Right ventricle myocardium inferior (tissue), 1 donor: ENCODE results near the gene PRSS16. TPM values are rescaled to one million over a fixed set of nuclear protein-coding genes. Genes with fewer than 3 reads are reported as not detected.
"Not testable (repeated sequence)": the region's sequence is repeated elsewhere in the genome, so short reads cannot be mapped to it uniquely, and the experiment has no call there.

ENCODE experiments used
- ATAC-seq: fragments of 200-7000 bp; cut with Tn5 transposase; one replicate; pipeline ENCODE4 v1.9.1; 2020; ENCODE audit warnings: mild to moderate bottlenecking, moderate library complexity
- DNase-seq: peaks from one replicate; pipeline ENCODE4 v3.0.0; 2021; ENCODE audit errors: missing footprints
- intact Hi-C: fragments of 100-400 bp; cut with DNase I; formaldehyde crosslinking; loops from one replicate; pipeline ENCODE4 v1.11.0; 2022
- total RNA-seq: library from RNA; stranded (reverse); fragmentation: NEBNext Ultra II Directional; extraction: Animal tissue kit (Norgen Biotek cat#: 25700); gene quantifications from one replicate; pipeline ENCODE4 v1.2.1, GENCODE V29; 2021
- donor health status: DM: no; HTN: yes; CAD: no; lungs with severe emphysema.

Gene PRSS16
- total RNA-seq, 1 donor from 2014 or later, result 0.16 TPM

DNA sequence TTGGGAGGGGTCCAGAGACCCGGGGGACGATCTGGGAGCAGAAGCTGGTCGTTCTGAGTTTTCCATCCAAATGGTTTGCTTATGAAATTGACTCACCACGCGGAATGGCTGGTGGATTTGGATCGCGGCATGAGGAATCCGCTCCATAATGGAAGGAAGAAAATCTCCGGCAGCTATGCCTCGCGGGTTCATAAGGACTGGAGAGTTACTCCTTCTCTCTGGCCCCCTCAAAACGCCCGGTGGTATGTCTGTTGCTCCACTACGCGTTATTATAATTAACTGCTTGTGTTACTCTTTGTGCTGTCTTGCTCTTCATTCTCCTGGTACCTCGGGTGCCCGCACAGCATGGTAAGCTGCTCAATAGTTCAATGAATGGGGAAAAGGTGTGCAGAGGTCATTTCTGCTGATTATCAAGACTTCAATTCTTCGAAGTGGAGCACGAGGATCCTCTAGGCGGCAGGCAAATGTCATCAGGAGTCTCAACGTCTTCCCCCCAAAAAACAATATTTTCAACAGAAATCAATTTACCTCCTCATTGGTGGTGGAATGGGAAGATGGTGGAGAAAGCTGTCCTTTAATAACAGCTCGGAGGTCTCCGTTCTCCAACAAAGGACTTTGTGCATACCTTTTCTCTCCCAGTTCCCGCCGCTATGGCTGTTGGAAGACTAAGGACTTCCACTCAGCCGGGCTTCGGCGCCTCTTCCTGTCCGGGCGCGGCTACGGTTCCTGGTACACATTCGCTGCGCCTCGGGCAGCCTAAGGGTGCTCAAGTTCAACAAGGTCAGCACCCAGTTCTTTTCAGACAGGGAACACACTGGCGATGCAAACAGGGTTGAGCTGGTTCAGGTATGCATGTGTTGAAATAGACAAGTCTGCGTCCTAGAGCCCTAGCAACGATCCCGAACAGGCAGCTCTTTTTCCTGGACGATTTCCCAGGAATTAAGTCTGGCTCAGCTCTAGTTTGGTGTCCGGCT, 9.2 kb upstream of the PRSS16 start:
- DNase-seq (no peak), ATAC-seq (no peak)
- intact Hi-C loops, result no loop called here

DNA sequence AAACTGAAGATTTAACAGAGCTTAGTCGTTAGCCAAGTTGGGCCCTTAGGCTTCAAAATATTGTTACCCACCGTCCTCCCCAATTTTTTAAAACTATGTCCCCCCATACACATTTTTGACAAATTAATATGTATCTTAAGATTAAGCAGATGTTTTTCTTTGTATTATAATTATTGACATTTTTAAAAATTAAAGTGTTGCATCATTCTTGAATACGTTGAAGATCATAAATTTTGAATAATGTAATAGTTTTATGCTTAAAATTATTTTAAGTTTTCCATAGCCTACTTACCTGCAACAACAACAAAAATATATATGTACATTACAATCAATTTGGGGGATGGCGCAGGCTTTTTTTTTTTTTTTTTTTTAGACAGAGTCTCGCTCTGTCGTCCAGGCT, 8.2 kb upstream of the PRSS16 start:
- intact Hi-C loops, result no loop called here
- ATAC-seq (no peak), DNase-seq (no peak)

DNA sequence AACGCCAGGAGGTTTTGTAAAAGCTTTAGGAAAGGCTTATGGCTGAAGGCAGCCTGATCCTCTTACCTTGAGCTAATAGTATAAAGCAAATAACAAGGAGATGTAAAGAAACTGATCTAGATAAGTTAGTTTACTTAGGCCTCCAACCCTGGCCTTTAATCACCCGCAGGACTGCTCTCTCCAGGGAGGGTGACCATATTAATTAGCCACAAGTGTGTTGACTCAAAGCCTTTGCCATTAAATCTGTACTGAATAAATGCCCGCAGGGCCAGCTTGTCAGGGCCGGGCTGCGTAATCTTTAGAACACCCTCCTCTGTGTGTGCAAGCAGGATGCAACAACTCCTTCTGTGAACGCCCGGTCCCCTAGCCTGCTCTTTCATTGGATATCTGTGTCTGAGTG, 6.1 kb upstream of the PRSS16 start:
- intact Hi-C loops, result no loop called here
- ATAC-seq, result no peak
- DNase-seq, result no peak

DNA sequence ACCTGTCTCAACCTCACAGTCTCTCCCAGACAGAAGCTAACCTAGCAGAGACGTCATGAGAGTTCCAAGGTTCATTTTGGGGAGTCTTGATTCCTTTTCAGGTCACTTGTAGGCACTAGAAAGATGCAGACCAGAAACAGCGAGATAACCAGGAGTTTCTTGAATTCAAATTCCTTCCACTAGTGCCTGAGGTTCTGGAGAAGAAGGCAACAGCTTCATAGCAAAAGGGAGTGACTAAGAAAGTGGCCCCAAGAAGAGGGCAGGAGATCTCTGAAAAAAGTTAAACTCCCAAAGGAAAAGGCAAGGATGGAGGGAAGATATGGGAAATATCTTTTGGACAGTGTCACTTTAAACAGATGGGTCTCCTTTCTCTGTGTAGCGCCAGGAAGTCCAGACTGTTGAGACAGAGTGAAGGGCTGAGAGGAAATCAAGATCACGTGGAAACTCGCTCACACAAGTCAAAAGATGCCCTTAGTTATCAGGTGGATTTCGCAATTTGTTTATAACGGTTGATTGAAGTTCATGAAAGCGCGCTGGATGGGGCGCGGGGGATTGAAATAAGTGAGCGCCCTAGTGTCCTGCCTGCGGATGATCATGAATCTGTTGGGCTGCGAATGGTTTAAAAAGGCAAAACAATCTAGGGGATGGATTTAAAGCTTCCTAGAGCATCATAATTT, 4.8 kb upstream of the PRSS16 start:
- ATAC-seq, result no peak
- DNase-seq, result no peak
- intact Hi-C loops, result no loop called here

DNA sequence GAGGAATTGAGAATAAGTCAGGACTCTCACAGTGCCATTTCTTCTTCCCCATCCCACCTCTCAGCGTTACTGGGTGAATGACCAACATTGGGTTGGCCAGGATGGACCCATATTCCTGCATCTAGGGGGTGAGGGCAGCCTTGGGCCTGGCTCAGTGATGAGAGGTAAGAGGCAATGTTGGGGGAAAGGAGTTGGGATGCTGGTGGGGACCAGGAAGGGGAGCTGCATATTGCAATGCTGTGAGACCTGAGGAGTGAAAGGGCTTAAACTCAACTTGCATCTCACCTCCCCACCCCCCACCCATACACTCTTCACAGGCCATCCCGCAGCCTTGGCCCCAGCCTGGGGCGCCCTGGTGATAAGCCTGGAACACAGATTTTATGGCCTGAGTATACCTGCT, 1.3 kb downstream of the PRSS16 start:
- ATAC-seq (no peak), DNase-seq (no peak)
- intact Hi-C loops, result no loop called here

DNA sequence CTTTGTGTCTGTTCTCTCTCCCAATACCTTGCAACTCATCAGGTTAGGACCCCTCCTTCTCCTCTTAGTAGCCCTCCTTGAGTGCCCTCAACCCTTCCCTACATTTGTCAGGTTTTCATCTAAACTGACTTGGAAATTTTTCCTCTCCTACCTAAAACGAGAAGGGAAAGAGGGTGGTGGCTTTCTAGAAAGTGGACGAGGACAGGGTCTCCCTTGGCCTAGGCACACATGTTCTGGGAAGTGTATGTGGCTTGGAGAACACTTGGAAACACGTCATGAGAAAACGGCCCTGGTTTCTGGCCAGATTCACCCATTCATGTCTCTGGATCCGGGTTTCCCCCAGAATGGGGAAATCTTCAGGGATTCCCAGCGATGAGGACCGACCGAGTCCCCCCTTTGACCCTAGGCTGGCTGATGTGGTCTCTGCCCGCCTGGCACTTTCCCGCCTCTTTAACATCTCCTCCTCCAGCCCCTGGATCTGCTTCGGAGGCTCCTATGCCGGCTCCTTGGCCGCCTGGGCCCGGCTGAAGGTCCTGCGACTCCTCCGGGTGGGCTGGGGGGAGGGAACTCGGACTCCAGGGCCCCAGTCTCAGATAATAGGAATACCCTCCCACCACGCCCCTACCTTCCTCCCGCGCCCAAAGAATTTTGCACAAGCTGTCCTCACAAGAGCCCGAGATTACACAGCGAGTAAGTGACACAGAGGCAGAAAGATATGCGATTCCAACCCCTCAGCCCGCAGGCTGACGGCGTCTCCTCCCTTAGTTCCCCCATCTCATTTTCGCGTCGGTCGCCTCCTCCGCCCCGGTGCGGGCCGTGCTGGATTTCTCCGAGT, 3.0 kb downstream of the PRSS16 start:
- no peak for ATAC-seq
- intact Hi-C loops, result no loop called here
- no peak for DNase-seq

DNA sequence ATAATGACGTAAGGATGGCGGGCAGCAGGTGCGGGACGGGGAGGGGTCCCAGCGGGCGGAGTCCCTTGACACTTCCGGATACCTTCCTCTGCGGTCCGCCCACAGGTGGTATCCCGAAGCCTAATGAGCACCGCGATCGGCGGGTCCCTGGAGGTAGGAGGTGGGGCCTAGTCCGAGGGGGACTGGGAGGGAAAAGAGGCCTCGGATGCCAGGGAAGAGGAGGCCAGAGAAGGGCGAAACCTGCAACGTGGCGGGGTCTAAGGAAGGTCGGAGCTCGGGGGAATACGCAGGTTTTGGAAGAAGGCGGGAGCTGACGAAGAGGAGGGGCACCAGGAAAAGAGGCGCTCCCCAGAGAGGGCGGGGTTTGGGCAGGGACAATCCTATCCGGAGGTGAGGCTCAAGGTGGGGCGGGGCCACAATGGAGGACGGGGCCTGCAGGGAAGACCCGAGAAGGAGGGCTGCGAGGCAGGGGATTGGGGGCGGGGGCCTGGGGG, 3.7 kb downstream of the PRSS16 start:
- DNase-seq, result no peak

DNA sequence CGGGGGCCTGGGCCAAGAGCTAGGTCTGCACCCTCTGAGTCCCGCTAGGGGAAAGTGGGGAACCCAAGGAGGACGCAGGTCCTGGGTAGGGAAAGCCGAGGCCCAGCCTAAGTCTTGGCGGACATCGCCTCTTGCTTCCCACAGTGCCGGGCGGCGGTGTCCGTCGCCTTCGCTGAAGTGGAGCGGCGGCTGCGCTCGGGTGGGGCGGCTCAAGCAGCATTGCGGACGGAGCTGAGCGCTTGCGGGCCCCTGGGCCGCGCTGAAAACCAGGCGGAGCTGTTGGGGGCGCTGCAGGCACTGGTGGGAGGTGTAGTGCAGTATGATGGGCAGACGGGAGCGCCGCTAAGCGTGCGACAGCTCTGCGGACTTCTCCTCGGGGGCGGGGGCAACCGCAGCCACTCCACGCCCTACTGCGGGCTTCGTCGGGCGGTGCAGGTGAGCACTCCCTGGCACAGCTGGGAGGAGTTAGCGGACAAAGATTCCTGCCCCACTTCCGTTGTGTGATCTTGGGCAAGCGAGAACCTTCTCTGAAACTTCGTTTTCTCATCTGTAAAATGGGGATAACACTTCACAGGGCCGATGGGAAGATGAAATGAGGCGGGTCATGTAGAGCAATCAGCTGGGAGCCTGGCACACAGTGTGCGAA, 4.2 kb downstream of the PRSS16 start:
- ATAC-seq, result peak; percentile 37
- DNase-seq, result no peak
- intact Hi-C loops, result no loop called here

More for the DNA sequence above, 3.7 kb downstream of the PRSS16 start:
- intact Hi-C loops, result no loop called here
- peak; percentile 52 for ATAC-seq

DNA sequence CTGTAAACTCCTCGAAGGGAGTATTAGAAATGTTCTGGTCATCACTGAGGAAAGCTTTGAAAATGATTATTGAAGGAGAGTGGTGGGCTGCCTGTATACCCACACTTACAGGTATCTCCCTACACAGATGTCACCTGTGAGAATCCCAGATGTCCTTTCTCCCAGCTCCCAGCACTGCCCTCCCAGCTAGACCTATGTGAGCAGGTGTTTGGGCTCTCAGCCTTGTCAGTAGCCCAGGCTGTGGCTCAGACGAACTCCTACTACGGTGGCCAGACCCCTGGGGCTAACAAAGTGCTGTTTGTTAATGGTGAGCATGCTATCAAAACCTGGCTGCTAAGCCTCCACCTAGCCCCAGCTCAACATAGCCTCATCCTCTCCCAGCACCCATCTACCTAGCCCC, 7.1 kb downstream of the PRSS16 start:
- no peak for DNase-seq
- intact Hi-C loops, result no loop called here
- no peak for ATAC-seq

DNA sequence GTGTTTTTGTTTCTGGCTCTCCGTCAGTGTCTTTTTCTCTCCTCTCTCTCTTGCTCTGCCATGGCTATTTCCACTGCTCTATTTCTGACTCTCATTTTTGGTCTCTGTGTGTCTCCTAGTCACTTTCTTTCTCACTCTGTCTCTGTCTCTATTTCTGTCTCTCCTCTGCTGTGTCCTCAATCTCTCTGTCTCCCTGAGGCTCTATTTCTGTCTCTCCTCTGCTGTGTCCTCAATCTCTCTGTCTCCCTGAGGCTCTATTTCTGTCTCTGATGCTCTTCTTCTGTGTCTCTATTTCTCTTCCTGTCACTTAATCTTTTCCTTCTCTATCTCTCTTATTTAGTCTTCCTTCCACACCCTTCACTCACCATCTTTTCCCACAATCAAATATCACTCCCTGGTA, 8.4 kb downstream of the PRSS16 start:
- intact Hi-C loops, result no loop called here
- no peak for DNase-seq
- no peak for ATAC-seq

DNA sequence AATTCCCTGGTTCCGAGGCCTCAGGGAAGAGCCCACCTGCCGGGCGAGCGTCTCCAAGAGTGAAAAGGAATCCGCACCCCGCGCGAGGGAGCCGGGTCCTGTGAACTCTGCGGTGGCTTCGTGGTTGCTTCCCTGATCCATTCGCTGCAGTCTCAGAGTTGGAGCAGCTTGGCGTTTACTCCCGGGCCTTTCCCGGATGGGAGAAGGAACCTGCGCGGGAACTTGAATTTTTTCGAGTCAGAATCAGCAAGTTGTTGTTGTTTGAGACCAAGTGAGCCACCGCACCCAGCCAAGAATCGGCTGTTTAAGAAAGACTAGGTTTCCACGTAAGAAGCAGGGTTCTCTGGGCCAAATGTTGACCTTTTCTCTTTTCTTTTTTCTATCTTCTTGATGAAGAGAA, 12.9 kb downstream of the PRSS16 start:
- no peak for ATAC-seq
- intact Hi-C loops, result no loop called here
- DNase-seq, result no peak

DNA sequence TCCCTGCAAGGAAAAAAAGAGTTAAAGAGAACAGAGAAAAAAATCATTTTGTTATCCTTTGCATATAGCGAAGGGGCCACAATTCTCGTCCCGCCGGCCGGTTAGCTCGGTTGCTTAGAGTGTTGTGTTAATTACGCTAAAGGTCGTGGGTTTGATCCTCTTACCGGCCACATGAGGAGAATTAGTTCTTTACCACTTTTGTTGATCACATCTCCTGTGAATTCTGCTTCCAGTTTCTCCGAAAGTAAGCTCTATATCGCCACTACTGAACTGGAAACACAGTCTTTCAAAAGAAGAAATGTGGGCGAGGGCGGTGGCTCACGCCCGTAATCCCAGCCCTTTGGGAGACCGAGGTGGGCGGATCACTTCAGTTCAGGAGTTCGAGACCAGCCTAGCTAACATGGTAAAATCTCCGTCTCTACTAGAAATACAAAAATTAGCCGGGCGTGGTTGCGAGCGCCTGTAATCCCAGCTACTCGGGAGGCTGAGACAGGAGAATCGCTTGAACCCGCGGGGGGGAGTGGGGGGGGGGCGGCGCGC, 13.4 kb downstream of the PRSS16 start:
- no peak for ATAC-seq
- intact Hi-C loops, result no loop called here

DNA sequence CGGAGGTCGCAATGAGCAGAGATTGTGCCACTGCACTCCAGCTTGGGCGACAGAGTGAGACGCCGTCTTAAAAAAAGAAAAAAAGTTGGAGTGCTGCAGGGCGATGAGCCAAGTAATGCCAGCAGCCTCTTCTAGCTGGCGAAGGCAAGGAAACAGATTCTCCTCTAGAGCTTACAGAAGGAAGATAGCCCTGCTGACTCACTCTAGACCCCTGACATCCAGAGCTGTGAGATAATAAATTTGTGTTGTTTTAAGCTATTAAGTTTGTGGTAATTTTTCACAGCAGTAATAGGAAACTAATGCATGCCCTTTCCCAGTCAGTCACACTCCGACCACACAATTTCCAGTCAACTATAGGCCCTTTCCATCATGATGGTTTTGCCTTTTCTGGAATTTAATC, 16.4 kb downstream of the PRSS16 start:
- intact Hi-C loops, result no loop called here
- DNase-seq, result no peak
- ATAC-seq, result no peak

More for the DNA sequence above, 13.4 kb downstream of the PRSS16 start:
- no peak for DNase-seq

DNA sequence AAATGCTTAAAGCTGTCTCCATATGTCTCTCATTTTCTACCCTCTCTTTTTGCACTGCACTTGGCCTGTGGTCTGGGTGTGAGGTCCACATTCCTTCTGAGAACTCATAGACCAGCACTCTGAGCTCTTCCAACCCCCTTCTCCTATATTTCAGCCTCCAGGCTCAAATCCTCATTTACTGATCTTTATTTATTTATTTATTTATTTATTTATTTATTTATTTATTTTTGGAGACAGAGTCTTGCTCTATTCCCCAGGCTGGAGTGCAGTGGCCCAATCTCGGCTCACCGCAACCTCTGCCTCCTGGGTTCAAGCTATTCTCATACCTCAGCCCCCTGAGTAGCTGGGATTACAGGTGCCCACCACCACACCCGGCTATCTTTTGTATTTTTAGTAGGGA, 19.5 kb downstream of the PRSS16 start:
- intact Hi-C loops, ATAC-seq, DNase-seq: not testable (repeated sequence)

DNA sequence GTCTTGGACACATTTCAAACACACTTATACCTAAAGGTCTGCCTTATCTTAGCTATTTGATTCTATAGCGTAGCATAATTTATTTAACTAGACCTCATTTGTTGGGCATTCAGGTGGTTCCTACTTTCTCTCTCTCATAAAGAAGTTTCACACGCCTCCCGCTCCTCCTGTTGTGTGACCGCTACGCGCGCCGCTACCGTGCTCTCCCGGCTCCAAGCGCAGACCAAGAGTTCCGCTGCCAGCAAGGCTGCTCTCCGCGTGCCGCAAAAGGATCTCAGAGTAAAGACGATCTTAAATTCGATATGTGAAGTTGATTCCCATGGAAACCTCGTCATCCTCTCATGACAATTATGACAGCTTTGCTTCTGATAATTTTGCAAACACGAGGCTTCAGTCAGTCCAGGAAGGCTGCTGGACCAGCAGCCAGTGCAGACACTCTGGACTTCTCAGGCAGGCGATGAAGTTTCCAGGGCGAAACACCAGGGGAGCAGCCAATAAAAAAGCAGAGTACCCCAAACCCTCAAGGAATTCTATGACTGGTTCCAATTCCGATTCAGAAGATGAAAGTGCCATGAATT, 20.4 kb downstream of the PRSS16 start:
- ATAC-seq, result no peak
- no peak for DNase-seq
- intact Hi-C loops, result no loop called here

DNA sequence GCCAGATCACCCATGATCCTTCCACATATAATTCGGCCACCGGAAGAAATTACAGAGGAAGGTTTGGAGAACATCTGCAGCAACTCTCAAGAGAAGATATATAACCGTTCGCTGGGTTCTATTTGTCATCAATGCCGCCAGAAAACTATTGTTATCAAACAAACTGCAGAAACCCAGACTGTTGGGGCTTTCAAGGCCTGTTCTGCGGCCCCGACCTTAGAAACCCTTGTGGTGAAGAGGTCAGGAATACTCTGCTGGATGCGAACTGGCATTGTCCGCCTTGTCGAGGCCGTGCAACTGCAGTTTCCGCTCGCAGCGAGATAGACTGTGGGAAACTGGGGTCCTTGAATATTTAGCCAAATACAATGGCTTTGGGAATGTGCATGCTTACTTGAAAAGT, 21.3 kb downstream of the PRSS16 start:
- ATAC-seq (no peak), DNase-seq (no peak)
- intact Hi-C loops, result no loop called here

DNA sequence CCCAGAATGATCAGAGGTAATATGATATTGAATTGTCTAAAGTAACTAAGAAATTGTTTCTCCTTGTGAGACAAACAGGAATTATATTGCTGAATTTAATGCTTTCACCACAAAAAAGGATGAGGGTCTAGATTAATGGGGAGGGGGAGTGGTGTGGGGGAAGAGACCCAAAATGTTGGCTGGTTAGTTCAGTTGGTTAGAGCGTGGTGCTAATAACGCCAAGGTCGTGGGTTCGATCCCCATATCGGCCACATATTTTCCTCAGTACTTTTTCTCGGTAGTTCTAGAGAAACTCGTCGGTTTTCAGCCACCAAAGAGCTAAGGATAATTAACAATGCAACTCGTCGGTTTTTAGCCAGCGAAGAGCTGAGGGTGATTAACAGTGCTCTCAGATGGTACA, 26.3 kb downstream of the PRSS16 start:
- DNase-seq (no peak), ATAC-seq (no peak)
- intact Hi-C loops, result no loop called here
